NCI-H524 treated with DMSO at 0.1 percent for 48 hours (cell line): Measurements from ENCODE around the gene GNG13.

Source experiments
- DNase-seq: peaks from one replicate; lab custom pipeline; 2025; lab: John Stamatoyannopoulos, UW

The GNG13 gene

DNA sequence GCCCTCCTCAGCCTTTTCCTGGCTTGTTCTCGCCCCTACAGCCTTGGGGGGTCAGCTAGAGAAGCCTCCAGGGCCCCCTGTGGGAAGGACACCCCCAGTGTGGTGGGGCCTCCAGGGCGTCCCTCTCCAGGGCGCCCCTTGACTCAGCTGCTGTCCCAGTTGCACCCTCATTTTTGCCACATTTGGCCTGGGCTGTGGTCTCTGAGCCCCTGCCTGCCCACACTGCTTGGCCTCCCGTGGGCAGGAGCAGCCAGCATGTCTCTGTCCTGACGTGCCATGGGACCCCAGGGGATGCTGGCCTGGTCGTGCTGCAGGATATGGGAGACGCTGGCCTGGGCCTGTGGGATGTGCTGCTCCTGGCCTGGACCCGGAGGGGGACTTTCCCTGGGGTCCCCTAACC lies 7.1 kb downstream of the GNG13 start:
- DNase-seq: no peak

DNA sequence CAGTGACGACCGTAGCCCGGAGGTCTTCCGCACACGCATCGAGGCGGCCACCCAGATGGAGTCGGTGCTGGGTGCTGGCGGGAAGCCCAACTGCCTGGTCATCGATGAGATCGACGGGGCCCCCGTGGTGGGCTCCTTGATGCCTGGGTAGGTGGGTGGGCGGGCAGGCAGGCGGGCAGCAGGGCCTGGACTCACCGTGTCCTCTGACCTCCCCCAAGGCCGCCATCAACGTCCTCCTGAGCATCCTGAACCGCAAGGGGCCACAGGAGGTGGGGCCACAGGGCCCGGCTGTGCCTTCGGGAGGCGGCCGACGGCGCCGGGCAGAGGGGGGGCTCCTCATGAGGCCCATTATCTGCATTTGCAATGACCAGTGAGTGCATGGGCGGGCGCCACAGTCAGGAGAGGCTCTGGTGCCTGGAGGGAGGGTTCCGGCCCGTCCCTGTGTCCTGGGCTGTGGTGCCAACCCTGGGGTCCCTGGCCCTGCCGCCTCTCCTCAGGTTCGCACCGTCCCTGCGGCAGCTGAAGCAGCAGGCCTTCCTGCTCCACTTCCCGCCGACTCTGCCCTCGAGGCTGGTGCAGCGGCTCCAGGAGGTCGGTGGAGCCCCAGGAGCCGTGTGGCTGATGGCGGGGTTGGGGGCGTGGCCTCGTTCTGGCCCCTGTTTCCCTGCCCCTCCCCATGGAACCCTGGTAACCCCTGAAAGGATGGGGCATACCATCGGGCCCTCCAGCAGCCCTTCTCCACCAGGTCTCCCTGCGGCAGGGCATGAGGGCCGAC lies 8.1 kb downstream of the GNG13 start:
- DNase-seq: no peak

DNA sequence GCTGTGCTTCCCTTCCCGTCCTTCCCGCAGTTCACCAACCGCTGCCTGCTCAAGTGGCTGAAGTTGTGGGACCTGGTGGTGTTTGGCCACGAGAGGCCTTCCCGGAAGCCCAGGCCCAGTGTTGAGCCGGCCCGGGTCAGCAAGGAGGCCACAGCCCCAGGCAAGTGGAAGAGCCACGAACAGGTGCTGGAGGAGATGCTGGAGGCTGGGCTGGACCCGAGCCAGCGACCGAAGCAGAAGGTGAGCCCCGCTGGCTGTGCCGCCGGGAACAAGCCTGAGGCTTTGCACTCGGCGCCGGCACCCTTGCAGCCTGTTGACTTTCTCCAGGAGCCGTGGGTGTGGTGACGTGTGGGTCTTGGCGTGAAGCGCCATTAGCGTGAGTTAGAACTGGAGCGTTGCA lies 9.4 kb downstream of the GNG13 start:
- no peak for DNase-seq

DNA sequence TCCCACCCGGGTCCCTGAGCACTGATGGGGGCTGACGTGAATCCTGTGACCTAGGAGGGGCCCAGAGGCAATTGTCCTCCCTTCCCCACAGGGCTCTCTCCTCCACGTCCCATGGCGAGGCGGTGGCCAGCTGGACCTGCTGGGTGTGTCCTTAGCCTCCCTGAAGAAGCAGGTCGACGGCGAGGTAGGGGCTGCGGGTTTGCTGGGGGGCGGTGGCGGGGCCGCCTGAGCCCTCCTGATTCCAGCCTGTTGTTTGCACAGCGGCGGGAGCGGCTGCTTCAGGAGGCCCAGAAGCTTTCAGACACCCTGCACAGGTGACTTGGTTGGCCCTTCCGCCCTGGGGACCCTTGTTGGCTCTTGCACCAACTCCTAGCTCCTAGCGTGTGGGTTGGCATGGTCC lies 10.4 kb downstream of the GNG13 start:
- no peak for DNase-seq

DNA sequence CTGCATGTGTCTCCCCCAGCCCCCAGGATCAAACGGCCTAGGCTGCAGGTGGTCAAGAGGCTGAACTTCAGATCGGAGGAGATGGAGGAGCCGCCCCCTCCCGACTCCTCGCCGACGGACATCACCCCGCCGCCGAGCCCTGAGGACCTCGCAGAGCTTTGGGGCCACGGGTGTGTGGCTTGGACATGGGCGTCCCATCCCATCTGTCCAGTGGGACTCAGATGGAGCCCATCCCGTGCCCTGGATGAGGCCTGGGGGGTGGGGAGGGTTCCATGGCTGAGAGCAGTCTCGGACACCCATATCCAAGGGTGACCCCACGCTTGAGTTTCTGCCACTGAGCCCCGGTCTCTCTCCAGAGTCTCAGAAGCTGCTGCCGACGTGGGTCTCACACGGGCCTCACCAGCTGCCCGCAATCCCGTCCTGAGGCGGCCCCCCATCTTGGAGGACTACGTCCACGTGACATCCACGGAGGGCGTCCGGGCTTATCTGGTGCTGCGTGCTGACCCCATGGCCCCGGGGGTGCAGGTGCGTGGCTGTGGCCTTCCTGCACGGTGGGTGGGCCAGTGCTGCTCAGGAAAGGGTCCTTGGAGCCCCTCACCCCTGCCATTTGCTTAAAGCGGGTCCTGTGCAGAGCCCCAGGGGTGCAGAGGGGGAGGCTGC lies 11.2 kb downstream of the GNG13 start:
- DNase-seq: no peak

DNA sequence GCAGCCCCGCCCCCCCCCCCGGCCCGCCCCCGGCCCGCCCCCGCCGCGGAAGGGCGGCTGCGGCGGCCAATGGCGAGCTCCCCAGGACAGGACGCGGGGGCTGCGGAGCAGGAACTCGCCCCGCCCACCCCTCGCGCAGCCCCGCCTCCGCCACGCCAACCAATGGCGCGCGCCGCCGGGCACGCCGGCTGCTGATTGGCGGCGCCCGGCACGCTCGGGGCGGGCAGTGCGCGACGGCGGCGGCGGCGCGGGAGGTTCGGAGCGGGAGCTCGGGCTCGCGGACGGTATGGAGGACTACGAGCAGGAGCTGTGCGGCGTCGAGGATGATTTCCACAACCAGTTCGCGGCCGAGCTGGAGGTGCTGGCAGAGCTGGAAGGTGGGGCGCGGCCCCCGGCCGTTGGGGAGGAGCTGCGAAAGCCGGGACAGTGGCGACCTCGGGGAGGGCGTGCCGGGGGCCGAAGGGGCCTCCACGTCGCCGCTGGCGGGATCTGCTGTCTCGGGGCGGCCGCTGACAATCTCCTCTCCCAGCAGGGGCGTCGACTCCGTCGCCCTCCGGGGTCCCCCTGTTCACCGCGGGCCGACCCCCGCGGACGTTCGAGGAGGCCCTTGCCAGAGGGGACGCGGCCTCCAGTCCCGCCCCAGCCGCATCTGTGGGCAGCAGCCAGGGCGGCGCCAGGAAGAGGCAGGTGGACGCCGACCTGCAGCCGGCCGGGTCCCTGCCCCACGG lies 12.0 kb downstream of the GNG13 start, which contains the start of gene CHTF18:
CHTF18 (plus strand) TSS at position 222 of the 728 bp plus-strand sequence; CDS start at position 287, 65 bp downstream.
- DNase-seq: peak; percentile 34

DNA sequence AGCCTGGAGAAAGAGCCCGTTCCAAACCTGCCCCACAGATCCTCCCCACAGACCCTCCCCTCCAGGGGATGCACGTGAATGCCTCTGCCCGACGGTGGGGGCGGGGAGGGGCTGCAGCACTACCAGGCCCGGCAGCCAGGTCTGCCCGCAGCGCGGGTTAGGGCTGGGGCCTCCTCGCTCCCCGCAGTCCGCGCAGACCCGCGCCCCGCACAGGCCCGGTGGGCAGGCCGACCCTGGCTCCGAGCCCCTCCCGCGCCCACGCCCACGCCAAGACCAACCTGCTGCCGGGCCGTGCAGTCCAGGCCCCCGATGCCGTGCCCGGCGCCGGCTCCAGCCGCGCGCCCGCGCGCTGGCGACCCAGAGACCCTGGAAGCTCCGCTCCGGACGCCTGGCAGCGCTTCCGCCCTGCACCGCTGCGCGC lies 12.5 kb downstream of the GNG13 start, which contains the start of gene RPUSD1:
RPUSD1 (minus strand) TSS at position 404 of the 421 bp plus-strand sequence. CDS start 644 bp downstream, outside the sequence.
- no peak for DNase-seq

DNA sequence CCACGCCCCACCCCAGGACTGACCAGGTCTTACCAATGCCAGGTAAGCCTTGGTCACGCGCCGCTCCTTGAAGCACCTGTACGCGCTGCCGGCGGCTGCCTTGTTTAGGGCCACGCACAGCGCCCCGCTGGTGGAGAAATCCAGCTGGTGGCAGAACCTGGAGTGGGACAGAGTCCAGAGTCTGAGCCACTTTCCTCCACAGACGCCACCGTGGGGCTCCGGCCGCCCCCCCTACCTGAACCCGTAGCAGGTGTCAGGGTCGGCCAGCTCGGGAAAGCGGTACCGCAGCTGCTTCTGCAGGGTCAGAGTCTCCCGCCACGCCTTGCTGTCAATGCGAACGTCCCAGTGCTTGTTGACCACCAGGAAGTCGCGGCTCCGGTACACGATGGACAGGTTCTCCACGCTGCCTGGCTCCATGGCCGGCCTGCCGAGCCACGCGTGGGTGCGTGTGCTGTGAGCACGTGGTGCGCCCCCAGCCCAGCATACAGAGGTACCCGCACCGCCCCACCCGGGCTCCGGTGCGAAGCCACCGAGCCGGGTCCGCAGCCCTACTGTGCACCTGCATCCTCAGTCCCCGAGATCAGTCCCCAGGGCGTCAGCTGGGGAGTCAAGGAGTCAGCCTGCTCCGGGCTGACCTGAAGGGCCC lies 13.1 kb downstream of the GNG13 start:
- DNase-seq: no peak

DNA sequence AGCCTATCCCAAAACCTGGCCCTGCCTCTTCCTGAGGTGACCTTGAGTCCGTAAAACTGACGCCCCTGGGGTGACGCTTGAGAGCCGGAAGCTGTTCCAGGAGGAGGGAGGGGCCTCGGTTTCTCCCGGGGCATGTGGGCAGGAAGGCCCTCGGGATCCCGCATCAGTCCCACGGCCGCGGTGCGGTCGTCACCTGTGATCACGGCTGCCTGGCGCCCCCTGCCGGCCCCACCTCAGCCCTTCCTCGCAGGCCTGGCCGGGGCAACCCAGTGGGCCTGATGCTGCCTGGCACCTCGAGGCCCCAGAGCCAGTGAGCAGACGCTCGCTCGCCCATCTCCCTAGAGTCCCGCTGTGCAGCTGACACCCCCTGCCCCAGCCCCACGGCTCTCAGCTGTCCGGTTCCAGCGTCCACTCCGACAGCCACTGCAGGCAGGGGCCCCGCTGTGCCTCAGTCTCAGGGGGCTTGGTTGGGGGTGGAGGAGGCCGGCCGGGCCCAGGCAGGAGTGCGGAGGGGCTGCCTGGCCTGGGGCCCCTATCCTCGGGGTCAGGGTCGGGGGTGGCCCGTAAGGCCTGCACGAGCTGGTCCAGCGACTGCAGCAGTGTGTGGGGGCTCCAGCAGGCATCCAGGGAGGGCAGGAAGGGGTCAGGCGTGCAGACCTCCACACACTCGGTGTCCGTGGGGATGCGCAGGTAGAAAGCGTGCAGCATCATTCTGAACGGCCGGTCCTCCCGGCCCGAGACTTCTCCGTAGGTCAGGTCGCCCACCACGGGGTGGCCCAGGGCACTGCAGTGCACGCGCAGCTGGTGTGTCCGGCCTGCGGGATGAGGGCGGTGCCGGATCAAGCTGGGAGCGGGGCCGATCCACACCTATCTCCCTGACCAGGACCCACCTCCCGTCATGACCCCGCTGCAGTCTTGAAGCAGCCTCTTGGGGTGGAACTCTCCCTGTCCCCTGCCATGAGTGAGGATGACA lies 14.7 kb downstream of the GNG13 start:
- DNase-seq: no peak

DNA sequence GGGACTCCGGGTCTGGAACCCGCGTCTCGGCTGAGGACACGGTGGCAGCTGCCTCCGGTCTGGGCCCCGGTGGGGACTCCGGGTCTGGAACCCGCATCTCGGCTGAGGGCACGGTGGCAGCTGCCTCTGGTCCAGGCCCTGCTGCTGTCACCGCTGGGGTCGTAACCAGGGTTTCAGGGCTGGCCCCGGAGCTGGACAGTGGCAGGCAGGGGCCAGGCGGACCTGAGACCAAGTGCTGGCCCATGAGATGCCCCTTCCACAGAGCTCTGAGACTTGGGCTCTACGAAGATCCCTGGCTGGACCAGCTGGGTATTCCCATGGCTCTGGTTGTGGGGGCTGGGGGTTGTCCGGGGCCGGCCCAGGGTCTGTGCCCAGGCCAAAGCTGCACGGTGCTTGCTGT lies 16.1 kb downstream of the GNG13 start:
- no peak for DNase-seq

DNA sequence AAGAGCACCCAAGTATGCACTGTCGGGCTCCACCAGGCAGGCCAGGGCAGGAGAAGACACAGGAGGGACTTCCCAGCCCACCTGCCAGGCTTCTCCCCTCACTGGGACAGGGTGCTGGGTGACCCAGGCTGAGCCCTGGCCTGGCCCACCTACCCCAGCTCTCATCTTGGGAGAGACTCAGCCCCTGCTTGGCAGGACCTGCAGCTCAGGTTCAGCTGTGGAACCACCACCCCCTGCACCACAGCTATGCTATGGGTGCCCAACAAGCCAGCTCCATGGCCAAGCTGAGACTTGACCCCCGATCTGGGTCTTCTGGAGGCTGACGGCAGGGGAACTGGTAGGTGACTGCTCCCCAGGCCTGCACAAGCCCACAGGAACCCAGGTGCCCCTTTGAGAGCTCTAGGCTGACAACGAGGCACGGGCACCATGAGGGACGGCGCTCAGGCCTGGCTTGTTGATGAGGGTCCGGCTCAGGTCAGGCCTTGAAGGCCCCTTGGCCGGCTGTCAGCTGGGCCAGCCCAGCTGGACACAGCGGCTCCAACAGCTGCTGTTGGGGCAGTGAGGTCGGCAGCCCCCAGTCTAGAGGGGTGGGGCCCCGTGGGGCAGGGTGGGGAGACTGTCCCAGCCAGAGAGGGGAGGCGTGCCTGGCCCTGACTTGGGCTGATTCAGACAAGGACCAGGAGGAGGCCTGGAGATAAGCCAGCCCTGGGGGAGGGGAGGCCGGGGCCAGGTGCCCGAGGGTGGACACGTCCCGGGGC lies 17.0 kb downstream of the GNG13 start:
- no peak for DNase-seq

DNA sequence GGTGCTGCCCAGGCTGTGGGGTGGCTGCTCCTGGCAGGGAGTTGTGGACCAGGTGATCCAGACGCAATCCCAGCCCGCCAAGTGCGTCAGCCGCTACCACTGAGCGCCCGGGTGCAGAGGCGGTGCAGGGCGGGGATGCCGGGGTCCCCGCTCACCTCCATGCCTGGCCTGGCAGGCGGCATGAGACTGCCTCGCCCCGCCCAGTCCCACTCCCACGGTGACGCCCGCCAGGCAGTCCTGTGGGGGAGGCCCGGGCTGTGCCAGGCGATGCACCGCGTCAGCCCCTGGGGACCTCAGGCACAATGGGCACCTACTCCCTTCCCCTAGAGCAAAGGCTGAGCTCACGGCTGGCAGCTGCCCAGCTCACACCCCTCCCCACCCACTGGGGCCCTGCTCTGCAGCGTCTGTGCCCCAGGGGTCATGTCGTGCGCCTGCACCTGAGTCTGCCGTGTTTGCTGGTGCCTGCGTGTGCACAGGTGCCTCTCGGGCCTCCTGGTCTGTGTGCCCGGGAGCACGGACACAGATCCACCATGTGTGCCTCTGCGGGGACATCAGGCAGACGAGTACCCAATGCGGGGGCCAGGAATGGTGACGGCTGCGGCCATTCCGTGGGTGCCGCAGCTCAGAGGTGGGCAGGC lies 17.6 kb downstream of the GNG13 start:
- DNase-seq: no peak

DNA sequence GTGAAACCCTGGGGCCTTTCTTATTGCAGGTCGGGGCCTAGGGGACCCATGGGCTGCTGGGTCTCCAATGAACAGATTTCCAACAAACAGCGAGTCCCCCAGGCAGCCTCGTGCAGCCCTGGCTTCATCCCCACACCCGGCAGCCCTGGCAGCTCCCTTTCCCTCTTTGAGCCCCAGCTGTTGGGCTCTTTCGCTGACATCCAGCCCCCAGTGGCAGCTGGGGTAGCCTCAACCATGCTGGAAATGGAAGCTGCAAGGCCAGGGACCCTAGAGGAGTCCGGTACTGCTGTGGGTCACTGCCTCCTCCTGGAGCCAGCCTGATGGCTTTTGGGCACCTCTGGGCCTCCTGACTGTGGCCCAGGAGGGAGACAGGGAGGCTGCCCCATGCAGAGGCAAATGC lies 18.3 kb downstream of the GNG13 start:
- DNase-seq: no peak

DNA sequence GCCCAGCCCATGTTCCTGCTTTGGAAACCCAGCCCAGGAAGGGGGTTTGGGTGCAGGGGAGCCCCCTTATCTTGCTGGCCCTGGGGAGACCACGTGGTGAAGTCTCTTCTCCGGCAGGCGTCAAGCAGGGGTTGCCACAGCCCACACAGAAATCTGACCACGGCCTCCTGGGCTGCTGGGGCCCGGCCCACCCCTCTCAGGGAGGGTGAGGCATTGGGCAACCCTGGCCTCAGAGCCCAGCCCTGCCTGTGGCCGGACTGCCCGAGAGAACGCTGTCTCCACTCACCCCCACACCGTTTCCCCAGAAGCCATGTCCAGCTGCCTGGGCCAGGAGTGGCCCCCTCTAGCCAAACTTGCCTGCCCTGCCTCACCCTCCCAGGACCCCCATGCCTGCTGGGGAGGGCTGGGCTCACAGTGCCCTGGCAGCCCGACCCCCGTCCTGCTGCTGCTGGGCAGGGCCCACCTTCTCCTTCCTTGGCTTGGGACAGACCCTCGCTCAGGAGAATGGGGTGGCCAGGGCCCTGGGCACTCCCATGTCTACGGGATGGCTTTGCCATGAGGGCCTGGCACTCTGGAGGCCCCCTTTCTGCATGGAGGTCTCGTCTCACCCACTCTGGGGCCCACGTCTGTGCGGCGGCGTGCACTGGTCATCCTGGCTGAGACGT lies 19.1 kb downstream of the GNG13 start:
- DNase-seq: no peak

DNA sequence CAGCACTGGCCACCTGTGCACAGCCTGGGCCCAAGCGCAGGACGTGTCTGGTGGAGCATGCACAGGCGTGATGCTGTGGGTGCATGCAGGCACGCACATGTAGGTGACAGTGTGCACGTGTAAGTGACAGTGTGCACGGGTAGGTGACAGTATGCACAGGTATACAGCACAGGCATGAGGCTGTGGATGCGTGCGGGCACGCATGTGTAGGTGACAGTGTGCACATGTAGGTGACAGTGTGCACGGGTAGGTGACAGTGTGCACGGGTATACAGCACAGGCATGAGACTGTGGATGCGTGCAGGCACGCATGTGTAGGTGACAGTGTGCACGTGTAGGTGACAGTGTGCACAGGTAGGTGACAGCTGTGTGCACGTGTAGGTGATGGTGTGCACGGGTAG lies 20.2 kb downstream of the GNG13 start:
- DNase-seq: no peak

DNA sequence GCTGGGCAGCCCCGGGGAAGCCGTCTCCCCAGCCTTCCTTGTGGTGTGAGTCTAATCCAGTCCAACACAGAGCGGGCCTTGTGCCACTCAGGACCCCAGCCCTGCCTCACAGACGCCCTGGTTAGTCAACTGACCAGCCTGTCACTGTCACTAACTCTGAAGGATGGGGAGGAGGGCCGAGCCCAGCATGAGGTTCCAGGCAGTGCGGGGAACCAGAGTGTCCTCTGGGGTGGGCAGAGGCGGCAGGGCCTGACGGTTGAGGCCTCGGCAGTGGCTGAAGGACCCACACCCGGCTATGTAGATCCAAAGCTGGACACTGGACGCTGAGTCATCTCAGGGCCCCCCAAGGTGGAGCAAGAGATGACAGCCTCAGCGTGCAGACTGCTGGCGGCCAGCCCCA lies 21.0 kb downstream of the GNG13 start:
- no peak for DNase-seq

DNA sequence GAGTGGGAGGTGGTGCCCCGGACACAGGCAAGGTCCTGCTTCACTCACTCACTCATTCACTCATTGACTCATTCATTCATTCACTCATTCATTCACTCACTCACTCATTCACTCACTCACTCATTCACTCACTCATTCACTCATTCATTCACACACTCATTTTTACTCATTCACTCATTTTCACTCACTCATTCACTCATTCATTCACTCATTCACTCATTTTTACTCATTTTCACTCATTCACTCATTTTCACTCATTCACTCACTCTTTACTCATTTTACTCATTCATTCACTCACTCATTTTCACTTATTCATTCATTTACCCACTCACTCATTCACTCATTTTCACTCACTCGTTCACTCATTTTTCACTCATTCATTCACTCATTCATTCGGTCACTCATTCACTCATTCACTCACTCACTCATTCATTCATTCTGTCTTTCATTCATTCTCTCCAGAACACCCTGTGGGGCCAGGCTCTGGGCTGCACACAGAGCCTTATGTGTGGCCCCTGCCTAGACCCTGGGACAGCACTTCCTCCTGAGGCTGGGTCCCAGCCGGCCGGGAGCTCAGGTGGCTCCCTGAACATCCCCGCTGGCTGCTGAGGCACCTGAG lies 21.5 kb downstream of the GNG13 start:
- DNase-seq: no peak

DNA sequence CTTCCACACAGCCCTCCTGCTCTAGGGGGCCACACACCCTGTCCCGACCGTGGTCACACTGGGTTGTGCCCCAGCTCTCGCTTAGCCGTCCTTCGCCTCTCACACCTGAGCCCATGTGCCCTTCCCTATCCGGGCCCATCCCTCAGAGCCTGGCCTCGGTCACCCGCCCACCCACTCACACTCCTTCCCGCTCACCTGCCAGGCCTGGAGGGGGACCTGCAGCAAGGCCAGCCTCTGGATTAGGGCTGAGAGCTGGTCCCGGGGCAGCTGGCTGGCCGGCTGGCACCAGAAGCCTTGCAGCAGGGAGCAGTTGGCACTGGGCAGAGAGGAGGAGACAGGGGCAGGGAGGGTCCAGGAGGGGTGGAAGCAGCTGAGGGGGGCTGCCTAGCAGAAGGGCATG lies 22.1 kb downstream of the GNG13 start:
- no peak for DNase-seq

DNA sequence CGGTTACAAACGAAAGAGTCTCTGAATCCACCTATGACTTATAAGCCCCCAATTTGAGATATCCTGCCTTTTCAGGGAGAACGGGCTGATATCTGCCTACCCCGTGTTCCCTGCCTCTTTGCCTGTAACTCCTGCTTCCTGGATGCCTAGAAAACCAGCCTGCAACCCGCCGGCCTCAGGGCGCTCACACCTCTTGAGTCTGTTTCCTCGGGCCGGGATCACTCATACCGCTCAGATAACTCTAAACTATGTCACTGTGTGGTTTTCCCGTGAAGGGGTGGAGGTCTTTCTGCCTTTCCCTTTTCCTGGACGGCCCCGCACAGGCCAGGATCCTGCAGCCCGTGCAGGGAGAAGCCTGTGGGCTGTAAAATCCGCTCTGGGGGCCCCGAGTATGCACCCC lies 22.7 kb downstream of the GNG13 start:
- no peak for DNase-seq
